Measurements from ENCODE around the gene RBM12. TPM values are rescaled to one million over a fixed set of nuclear protein-coding genes. Genes with fewer than 3 reads are reported as not detected.

The RBM12 gene
- polyA plus RNA-seq, 1 donor (not counting 4 experiments of a cell fraction or from before 2014, with no cell fraction given) = 98.9 TPM

- Histone ChIP-seq H3K36me3 (ENCODE audit: control insufficient read depth in 2 of 2, extremely low read depth in 1 of 2, insufficient read depth in 2 of 2, low read length in 2 of 2) (peaks cover 18 to 21% of the 10 kb centered on the region in 2 experiments), H3K27me3 (ENCODE audit: control insufficient read depth, extremely low read depth, insufficient read depth, low read length) (no peaks in the 10 kb centered on the region), H3K27ac (ENCODE audit: control insufficient read depth, insufficient read depth, low read length) (no peak overlapping the region), H3K4me1 (ENCODE audit: control insufficient read depth, extremely low read depth, insufficient read depth, low read length) (peaks cover 2% of the 10 kb centered on the region), H3K4me3 (ENCODE audit: control insufficient read depth in 2 of 3, extremely low read depth in 1 of 3, insufficient read depth in 2 of 3, low read depth in 1 of 3, low read length in 3 of 3) (no peak overlapping the region), H3K79me2 (ENCODE audit: control insufficient read depth, insufficient read depth, low read length) (peaks cover 6% of the 10 kb centered on the region), H2AFZ (ENCODE audit: control insufficient read depth, low read length) (no peak overlapping the region), H3K9me3 (ENCODE audit: control insufficient read depth, low read depth, low read length) (no peaks in the 10 kb centered on the region), H3K9me1 (ENCODE audit: control insufficient read depth, extremely low read depth, insufficient read depth, low read length) (no peaks in the 10 kb centered on the region), H3K4me2 (ENCODE audit: control insufficient read depth, extremely low read depth, insufficient read depth, low read depth, low read length) (no peak overlapping the region), H4K20me1 (ENCODE audit: control insufficient read depth, extremely low read depth, insufficient read depth, low read length) (no peaks in the 10 kb centered on the region), H3K9ac (ENCODE audit: control insufficient read depth, extremely low read depth, insufficient read depth, low read length) (no peak overlapping the region)
- TF ChIP-seq CTCF (optimal IDR thresholded peaks at IDR 0.05 in 1 of 3, IDR thresholded peaks at IDR 0.05 in 1 of 3, conservative IDR thresholded peaks at IDR 0.05 in 1 of 3; ENCODE audit: extremely low read depth in 1 of 3, insufficient read depth in 2 of 3, low read length in 3 of 3) (no peak), EZH2 (IDR thresholded peaks at IDR 0.05; ENCODE audit: low read length) (no peak)
- FAIRE-seq (no peak), DNase-seq (ENCODE audit: low read depth, low spot score) (no peak)
- dilution Hi-C loops (cut with MboI; ENCODE audit: extremely low pct_ligation_motif_present, low sequenced_read_pairs) = no loop called here
These were observed 4.5 kb upstream of the RBM12 start for GRCh38 chr20:35669221-35669620.

GRCh38 chr20:35665949-35666288 is 1.2 kb upstream of the RBM12 start:
- Histone ChIP-seq H3K9me1 (ENCODE audit: control insufficient read depth, extremely low read depth, insufficient read depth, low read length) (no peaks in the 10 kb centered on the region), H4K20me1 (ENCODE audit: control insufficient read depth, extremely low read depth, insufficient read depth, low read length) (peaks cover 14% of the 10 kb centered on the region), H3K4me2 (ENCODE audit: control insufficient read depth, extremely low read depth, insufficient read depth, low read depth, low read length) (no peak overlapping the region), H3K27ac (ENCODE audit: control insufficient read depth, insufficient read depth, low read length) (no peak overlapping the region), H3K36me3 (ENCODE audit: control insufficient read depth in 2 of 2, extremely low read depth in 1 of 2, insufficient read depth in 2 of 2, low read length in 2 of 2) (peaks cover 4 to 10% of the 10 kb centered on the region in 2 experiments), H3K79me2 (ENCODE audit: control insufficient read depth, insufficient read depth, low read length) (peaks cover 39% of the 10 kb centered on the region), H3K9ac (ENCODE audit: control insufficient read depth, extremely low read depth, insufficient read depth, low read length) (no peak overlapping the region), H3K9me3 (ENCODE audit: control insufficient read depth, low read depth, low read length) (no peaks in the 10 kb centered on the region), H3K4me1 (ENCODE audit: control insufficient read depth, extremely low read depth, insufficient read depth, low read length) (peaks cover 26% of the 10 kb centered on the region), H3K4me3 (ENCODE audit: control insufficient read depth in 2 of 3, extremely low read depth in 1 of 3, insufficient read depth in 2 of 3, low read depth in 1 of 3, low read length in 3 of 3) (no peak overlapping the region), H2AFZ (ENCODE audit: control insufficient read depth, low read length) (no peak overlapping the region), H3K27me3 (ENCODE audit: control insufficient read depth, extremely low read depth, insufficient read depth, low read length) (no peaks in the 10 kb centered on the region)
- dilution Hi-C loops (cut with MboI; ENCODE audit: extremely low pct_ligation_motif_present, low sequenced_read_pairs) = no loop called here
- TF ChIP-seq CTCF (optimal IDR thresholded peaks at IDR 0.05 in 1 of 3, IDR thresholded peaks at IDR 0.05 in 1 of 3, conservative IDR thresholded peaks at IDR 0.05 in 1 of 3; ENCODE audit: extremely low read depth in 1 of 3, insufficient read depth in 2 of 3, low read length in 3 of 3) = no peak
- TF ChIP-seq EZH2 (IDR thresholded peaks at IDR 0.05; ENCODE audit: low read length) = no peak
- FAIRE-seq = no peak
- DNase-seq (ENCODE audit: low read depth, low spot score) = no peak

All from keratinocyte (primary cell).